Muscle layer of colon (tissue), 2 donors: ENCODE data around the gene BRAF.
A peak's percentile ranks its signal among the peaks of the same experiment; 100 is the strongest.
"Not testable (repeated sequence)": the region's sequence is repeated elsewhere in the genome, so short reads cannot be mapped to it uniquely, and the experiment has no call there.

Source experiments
- H3K27ac ChIP-seq: one replicate; pipeline ENCODE4 v1.7.0; 2013; ENCODE audit warnings: low read depth, mild to moderate bottlenecking, low read length, moderate library complexity
- H3K27me3 ChIP-seq, 2 donors: one replicate each; pipeline ENCODE4 v1.7.0; 2013; ENCODE audit warnings: low read length in 2 of 2, mild to moderate bottlenecking in 2 of 2; ENCODE audit not compliant: insufficient read depth in 2 of 2, control insufficient read depth in 1 of 2
- H3K36me3 ChIP-seq: one replicate; pipeline ENCODE4 v1.7.0; 2013; ENCODE audit warnings: mild to moderate bottlenecking, low read length; ENCODE audit not compliant: insufficient read depth
- H3K4me1 ChIP-seq: one replicate; pipeline ENCODE4 v1.7.0; 2013; ENCODE audit warnings: mild to moderate bottlenecking, low read length; ENCODE audit not compliant: insufficient read depth
- H3K4me3 ChIP-seq, 2 donors: one replicate each; pipeline ENCODE4 v1.7.0; 2013; ENCODE audit warnings: low read length in 2 of 2, low read depth in 1 of 2, mild to moderate bottlenecking in 1 of 2, moderate library complexity in 1 of 2
- H3K9ac ChIP-seq: one replicate; pipeline ENCODE4 v1.7.0; 2013; ENCODE audit warnings: low read length
- H3K9me3 ChIP-seq: one replicate; pipeline ENCODE4 v1.7.0; 2013; ENCODE audit warnings: mild to moderate bottlenecking, low read length
- donor health status: abdominal sarcoma.
- donor health status: Adenocarcinoma of cecum.

The BRAF gene

GRCh38 chr7:140697447-140698143, 227.1 kb downstream of the BRAF start:
- Histone ChIP-seq H3K27me3 (no peaks in the 10 kb centered on the region), H3K27ac (peak overlapping the region; percentile 93), H3K9ac (peak overlapping the region; percentile 42), H3K4me1 (peaks cover 19% of the 10 kb centered on the region), H3K9me3 (no peaks in the 10 kb centered on the region), H3K4me3 (peak overlapping the region; percentile 92 to 96), H3K36me3 (no peaks in the 10 kb centered on the region)

DNA sequence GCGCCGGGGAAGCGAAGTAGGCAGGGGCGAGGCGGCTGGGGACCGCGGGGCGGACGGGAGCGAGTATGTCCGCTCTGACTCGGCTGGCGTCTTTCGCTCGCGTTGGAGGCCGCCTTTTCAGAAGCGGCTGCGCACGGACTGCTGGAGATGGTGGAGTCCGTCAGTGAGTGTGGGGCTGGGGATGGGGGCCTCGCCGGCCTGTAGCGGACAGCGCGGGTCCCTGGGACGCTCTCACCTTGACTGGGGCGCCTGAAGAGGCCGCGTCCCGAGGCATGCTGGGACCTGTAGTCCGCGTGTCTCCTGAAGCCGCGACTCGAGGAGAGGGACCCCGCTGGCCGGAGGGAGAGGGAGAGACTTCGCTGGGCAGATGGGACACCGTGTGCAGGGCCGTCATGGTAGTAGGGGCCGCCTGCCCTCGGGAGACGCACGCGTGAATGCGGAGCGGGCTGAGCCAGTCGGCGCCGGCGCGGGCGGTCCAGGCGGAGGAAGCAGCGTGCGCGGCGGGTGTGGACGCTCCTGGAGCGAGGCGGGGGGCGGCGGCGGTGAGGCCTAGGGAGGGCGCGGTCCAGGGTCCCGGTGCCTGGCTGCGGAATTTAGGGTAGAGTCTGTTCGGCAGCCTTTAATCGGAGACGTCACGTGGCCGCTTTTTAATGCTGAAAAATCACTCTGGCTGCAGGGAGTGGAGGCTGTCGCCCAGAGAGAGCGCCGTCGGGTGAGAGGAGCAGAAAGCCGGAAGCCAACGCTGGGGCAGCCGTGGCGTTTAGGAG, 227.9 kb downstream of the BRAF start, which contains the start of gene NDUFB2:
NDUFB2 (plus strand) TSS at position 29 of the 767 bp plus-strand sequence; CDS start at position 66, 37 bp downstream.
- Histone ChIP-seq H3K27ac (peak within 1 kb of the TSS; percentile 93), H3K9ac (peak within 1 kb of the TSS; percentile 56), H3K4me3 (peak within 1 kb of the TSS; percentile 92 to 96), H3K9me3 (no peaks in the 10 kb centered on the region), H3K4me1 (peaks cover 19% of the 10 kb centered on the region), H3K27me3 (no peaks in the 10 kb centered on the region), H3K36me3 (no peaks in the 10 kb centered on the region)

- Histone ChIP-seq H3K9ac (peak overlapping the region; percentile 56), H3K4me3 (peak overlapping the region; percentile 18 to 92), H3K9me3 (no peaks in the 10 kb centered on the region), H3K36me3 (no peaks in the 10 kb centered on the region), H3K27ac (peak overlapping the region; percentile 93), H3K27me3 (no peaks in the 10 kb centered on the region), H3K4me1 (peaks cover 19% of the 10 kb centered on the region)
These were observed 228.6 kb downstream of the BRAF start for GRCh38 chr7:140696024-140696679.

GRCh38 chr7:140695381-140695780, 229.3 kb downstream of the BRAF start:
- H3K27me3 ChIP-seq = no peaks in the 10 kb centered on the region
- H3K9ac ChIP-seq = no peak overlapping the region
- H3K27ac ChIP-seq = no peak overlapping the region
- H3K36me3 ChIP-seq = no peaks in the 10 kb centered on the region
- no peak overlapping the region for H3K4me3 ChIP-seq
- H3K9me3 ChIP-seq = no peaks in the 10 kb centered on the region
- H3K4me1 ChIP-seq = peaks cover 19% of the 10 kb centered on the region

- Histone ChIP-seq H3K9ac (no peak overlapping the region), H3K27ac (no peak overlapping the region), H3K9me3 (no peaks in the 10 kb centered on the region), H3K36me3 (peaks cover 4% of the 10 kb centered on the region), H3K4me1 (peaks cover 19% of the 10 kb centered on the region), H3K27me3 (no peaks in the 10 kb centered on the region), H3K4me3 (no peak overlapping the region)
These were observed 230.1 kb downstream of the BRAF start for GRCh38 chr7:140694592-140694991.

DNA sequence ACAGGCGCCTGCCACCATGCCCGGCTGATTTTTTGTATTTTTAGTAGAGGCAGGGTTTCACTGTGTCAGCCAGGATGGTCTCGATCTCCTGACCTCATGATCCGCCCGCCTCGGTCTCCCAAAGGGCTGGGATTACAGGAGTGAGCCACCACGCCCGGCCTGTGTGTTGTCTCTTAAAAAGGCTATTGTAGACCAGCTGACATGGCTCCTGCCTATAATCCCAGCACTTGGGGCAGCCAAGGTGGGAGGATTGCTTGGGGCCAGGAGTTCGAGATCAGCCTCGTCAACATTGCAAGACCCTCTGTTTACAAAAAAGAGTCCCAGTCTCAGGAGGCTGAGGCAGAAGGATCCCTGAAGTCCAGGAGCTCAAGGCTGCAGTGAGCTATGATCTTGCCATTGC, 230.9 kb downstream of the BRAF start:
- H3K4me3 ChIP-seq, H3K27me3 ChIP-seq, H3K9me3 ChIP-seq, H3K9ac ChIP-seq, H3K27ac ChIP-seq, H3K36me3 ChIP-seq: not testable (repeated sequence)
- peaks cover 19% of the 10 kb centered on the region for H3K4me1 ChIP-seq

DNA sequence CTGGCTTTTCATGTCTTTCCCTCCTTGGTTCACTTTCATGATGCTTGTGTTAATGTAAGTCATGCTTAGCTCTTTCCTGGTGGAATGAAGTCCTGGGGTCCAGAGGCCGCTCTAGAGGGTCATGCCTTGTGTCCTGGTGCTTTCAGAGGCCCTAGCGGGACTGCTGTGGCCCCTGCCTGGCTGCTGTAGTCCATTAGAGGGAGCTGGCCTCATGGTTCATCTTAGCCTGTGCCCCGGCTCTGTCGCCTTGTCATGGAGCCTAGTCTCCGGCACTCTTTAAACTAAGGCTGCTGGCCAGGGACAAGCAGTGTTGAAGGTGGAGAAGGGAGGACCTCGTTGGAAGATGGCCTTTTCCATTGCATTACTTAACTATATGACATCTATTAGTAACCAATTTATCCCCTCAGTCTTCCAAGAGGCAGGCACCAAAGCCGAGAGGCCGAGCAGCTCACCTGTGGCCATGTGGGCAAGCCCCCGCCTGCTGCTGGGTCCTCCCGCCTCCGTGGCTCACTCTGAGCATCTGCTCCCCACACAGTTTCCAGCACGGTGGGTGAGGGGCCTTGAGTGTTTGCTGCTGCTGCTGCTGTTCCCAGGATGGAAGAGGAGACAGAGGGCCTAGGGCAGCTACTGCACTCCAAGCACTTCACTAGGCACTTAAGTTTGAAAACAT, 233.2 kb downstream of the BRAF start:
- Histone ChIP-seq H3K36me3 (peaks cover 12% of the 10 kb centered on the region), H3K27ac (no peak overlapping the region), H3K27me3 (no peaks in the 10 kb centered on the region), H3K9me3 (no peaks in the 10 kb centered on the region), H3K4me1 (peaks cover 6% of the 10 kb centered on the region), H3K9ac (no peak overlapping the region), H3K4me3 (no peak overlapping the region)

DNA sequence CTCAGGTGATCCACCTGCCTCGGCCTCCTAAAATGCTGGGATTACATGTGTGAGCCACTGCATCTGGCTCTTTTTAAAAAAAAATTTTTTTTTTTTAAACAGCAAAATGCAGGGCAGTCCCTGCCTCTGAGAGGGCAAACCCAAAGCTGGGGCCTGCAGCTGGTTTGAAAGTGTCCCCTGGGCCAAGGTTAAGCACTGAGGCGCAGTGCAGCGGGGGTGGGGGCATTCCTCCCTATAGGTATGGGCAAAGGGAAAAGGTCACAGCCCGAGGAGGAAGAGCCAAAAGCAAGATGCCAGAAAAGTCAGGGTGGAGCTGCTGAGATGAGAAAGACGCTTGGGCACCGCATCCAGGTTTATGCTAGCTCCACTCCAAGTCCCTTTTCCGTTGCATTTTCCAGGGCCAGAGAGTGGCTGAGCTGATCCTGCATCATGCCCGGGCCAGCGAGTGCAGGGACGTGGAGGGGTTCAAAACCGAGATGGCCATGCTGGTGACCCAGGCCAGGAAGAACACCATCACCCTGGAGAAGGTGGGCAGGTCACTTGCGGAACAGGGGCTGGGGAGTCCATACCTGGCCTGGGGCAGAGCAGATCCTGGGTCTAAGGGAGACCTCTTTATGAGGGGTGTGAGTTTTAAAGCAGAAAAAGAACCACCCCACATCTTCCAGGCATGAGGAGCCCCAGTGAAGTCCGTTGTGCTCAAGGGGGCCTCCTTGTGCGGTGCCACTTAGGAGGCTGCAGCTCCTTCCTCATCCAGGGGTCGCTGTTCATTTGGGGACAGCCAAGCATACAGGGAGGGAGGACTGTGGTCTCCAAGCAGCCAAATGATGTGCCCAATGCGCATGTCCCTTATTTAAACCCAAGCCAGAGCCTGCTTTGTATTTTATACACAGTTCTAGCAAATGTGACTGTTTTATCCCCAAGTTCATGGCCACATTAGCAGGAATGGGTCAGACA, 235.3 kb downstream of the BRAF start:
- H3K27me3 ChIP-seq = no peaks in the 10 kb centered on the region
- no peaks in the 10 kb centered on the region for H3K4me1 ChIP-seq
- H3K9me3 ChIP-seq = no peaks in the 10 kb centered on the region
- no peak overlapping the region for H3K4me3 ChIP-seq
- peaks cover 12% of the 10 kb centered on the region for H3K36me3 ChIP-seq
- no peak overlapping the region for H3K9ac ChIP-seq
- H3K27ac ChIP-seq = no peak overlapping the region

DNA sequence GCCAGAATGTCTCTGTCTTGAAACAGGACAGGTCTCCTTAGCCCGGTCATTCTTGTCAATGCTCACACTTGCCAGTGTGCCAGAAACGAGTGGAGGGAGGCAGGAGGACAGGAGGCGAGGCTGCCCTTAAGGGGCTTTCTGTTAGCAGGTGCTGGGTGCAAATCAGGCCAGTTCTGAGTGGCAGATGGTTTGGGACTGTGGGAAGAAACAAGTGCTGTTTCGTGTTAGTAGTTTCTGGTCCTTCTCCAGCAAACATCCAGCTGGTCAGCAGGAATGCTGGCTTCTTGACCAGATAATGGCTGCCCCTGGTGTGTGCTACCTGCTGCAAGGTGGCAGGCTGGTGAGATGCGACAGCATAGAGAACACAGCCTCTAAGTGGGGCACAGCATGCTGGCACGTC, 236.4 kb downstream of the BRAF start:
- Histone ChIP-seq H3K27me3 (no peaks in the 10 kb centered on the region), H3K27ac (no peak overlapping the region), H3K4me3 (no peak overlapping the region), H3K9ac (no peak overlapping the region), H3K36me3 (peaks cover 18% of the 10 kb centered on the region), H3K4me1 (no peaks in the 10 kb centered on the region), H3K9me3 (no peaks in the 10 kb centered on the region)

GRCh38 chr7:140686921-140687320, 237.8 kb downstream of the BRAF start:
- H3K27me3 ChIP-seq = no peaks in the 10 kb centered on the region
- H3K27ac ChIP-seq = no peak overlapping the region
- no peak overlapping the region for H3K4me3 ChIP-seq
- H3K9ac ChIP-seq = no peak overlapping the region
- no peaks in the 10 kb centered on the region for H3K9me3 ChIP-seq
- peaks cover 19% of the 10 kb centered on the region for H3K36me3 ChIP-seq
- no peaks in the 10 kb centered on the region for H3K4me1 ChIP-seq
